H1 (cell line): ENCODE measurements around the gene CNDP1. TPM values are rescaled to one million over a fixed set of nuclear protein-coding genes. Genes with fewer than 3 reads are reported as not detected.

Experiments used
- CTCF ChIA-PET: fragments of 300-600 bp; sonication (Branson Sonifier 250); formaldehyde crosslinking; loops from one replicate; lab custom pipeline; 2021; ENCODE audit not compliant: partially characterized antibody; lab: Charles Lee
- POLR2A ChIA-PET: fragments of 300-600 bp; sonication (Branson Sonifier 250); formaldehyde crosslinking; loops from one replicate; lab custom pipeline; 2021; ENCODE audit warnings: inconsistent platforms; ENCODE audit not compliant: partially characterized antibody; lab: Charles Lee
- DNase-seq, 2 experiments: peaks; one replicate each; pipeline versions ENCODE4 v3.0.0 to v3.0.0-alpha.2; 2010 to 2022; ENCODE audit warnings: low spot score in 2 of 2, low read depth in 1 of 2, mixed read lengths in 1 of 2
- FAIRE-seq: peaks from 2 replicates; lab custom pipeline; 2011; peaks lifted over from hg19 to GRCh38; lab: Jason Lieb, UNC
- H2AFZ ChIP-seq: 2 replicates; pipeline ENCODE4 v1.8.1; 2012; ENCODE audit warnings: low read length, inconsistent platforms
- H2AK5ac ChIP-seq: 2 replicates; pipeline ENCODE4 v1.6.1; 2013; ENCODE audit warnings: low read depth, low read length
- H2BK120ac ChIP-seq: replicated peaks from 2 replicates; pipeline ENCODE3; 2013; ENCODE audit warnings: low read depth, low read length, inconsistent platforms
- H2BK12ac ChIP-seq: 2 replicates; pipeline ENCODE4 v1.6.1; 2013; ENCODE audit warnings: low read depth, low read length
- H2BK15ac ChIP-seq: 2 replicates; pipeline ENCODE4 v1.6.1; 2013; ENCODE audit warnings: low read length
- H2BK20ac ChIP-seq: 2 replicates; pipeline ENCODE4 v1.6.1; 2013; ENCODE audit warnings: low read length
- H2BK5ac ChIP-seq: 2 replicates; pipeline ENCODE4 v1.6.1; 2013; ENCODE audit warnings: low read depth, low read length
- H3K14ac ChIP-seq: 2 replicates; pipeline ENCODE4 v1.6.1; 2013; ENCODE audit warnings: inconsistent platforms; ENCODE audit not compliant: insufficient read length
- H3K18ac ChIP-seq: 2 replicates; pipeline ENCODE4 v1.6.1; 2013; ENCODE audit warnings: low read length; ENCODE audit errors: extremely low read depth
- H3K23ac ChIP-seq: 2 replicates; pipeline ENCODE4 v1.6.1; 2013; ENCODE audit warnings: inconsistent platforms; ENCODE audit not compliant: insufficient read length
- H3K23me2 ChIP-seq: 2 replicates; pipeline ENCODE4 v1.6.1; 2013; ENCODE audit warnings: low read depth, low read length
- H3K27ac ChIP-seq: 2 replicates; pipeline ENCODE4 v1.6.1; 2011; ENCODE audit warnings: low read depth, low read length, inconsistent platforms
- H3K27me3 ChIP-seq, 4 experiments: replicated peaks in 1 of 4; 1 replicate in 1 of 4; 2 replicates in 3 of 4; pipeline versions ENCODE4 v1.6.1 to v1.8.1; 2011 to 2013; ENCODE audit warnings: low read length in 3 of 4, mild to moderate bottlenecking in 3 of 4, inconsistent platforms in 2 of 4, mixed read lengths in 2 of 4, moderate library complexity in 1 of 4; ENCODE audit not compliant: control insufficient read depth in 3 of 4, insufficient read depth in 3 of 4; ENCODE audit errors: extremely low read depth in 1 of 4
- H3K36me3 ChIP-seq, 4 experiments: 2 replicates each; pipeline versions ENCODE4 v1.6.1 to v1.8.1; 2011 to 2013; ENCODE audit warnings: mild to moderate bottlenecking in 4 of 4, low read length in 3 of 4, moderate library complexity in 2 of 4, control low read depth in 1 of 4, inconsistent platforms in 1 of 4; ENCODE audit not compliant: insufficient read depth in 4 of 4, control insufficient read depth in 2 of 4
- H3K4ac ChIP-seq: replicated peaks from 2 replicates; pipeline ENCODE3; 2013; ENCODE audit warnings: low read length, low read depth, mixed read lengths, inconsistent platforms; ENCODE audit not compliant: insufficient read length
- H3K4me1 ChIP-seq, 4 experiments: replicated peaks in 1 of 4; 1 replicate in 1 of 4; 2 replicates in 3 of 4; pipeline versions ENCODE4 v1.6.1 to v1.8.1; 2011 to 2013; ENCODE audit warnings: low read length in 3 of 4, inconsistent platforms in 2 of 4, mixed read lengths in 1 of 4; ENCODE audit not compliant: insufficient read depth in 4 of 4, control insufficient read depth in 3 of 4
- H3K4me2 ChIP-seq, 2 experiments: 2 replicates each; pipeline versions ENCODE4 v1.6.1 to v1.8.1; 2011 to 2013; ENCODE audit warnings: low read depth in 2 of 2, low read length in 2 of 2, control low read depth in 1 of 2, inconsistent platforms in 1 of 2, mild to moderate bottlenecking in 1 of 2; ENCODE audit not compliant: insufficient read depth in 1 of 2
- H3K4me3 ChIP-seq, 4 experiments: fragments of 200-600, 300-600 bp in 1 of 4; sonication (generic), shearing (Covaris generic), sonication (Bioruptor Twin) in 1 of 4; 2 replicates each; pipeline versions ENCODE4 v1.5.1 to v1.8.1; 2011 to 2016; ENCODE audit warnings: low read length in 4 of 4, low read depth in 3 of 4, control low read depth in 2 of 4, inconsistent platforms in 2 of 4, mild to moderate bottlenecking in 2 of 4, mixed read lengths in 1 of 4, moderate library complexity in 1 of 4; ENCODE audit not compliant: insufficient read depth in 2 of 4; ENCODE audit errors: extremely low read depth in 1 of 4
- H3K56ac ChIP-seq: replicated peaks from 2 replicates; pipeline ENCODE3; 2013; ENCODE audit warnings: low read depth, mild to moderate bottlenecking, mixed read lengths, low read length, inconsistent platforms; ENCODE audit not compliant: insufficient read length
- H3K79me1 ChIP-seq: 2 replicates; pipeline ENCODE4 v1.6.1; 2013; ENCODE audit warnings: low read depth, low read length, control low read depth
- H3K79me2 ChIP-seq, 2 experiments: 2 replicates each; pipeline versions ENCODE4 v1.6.1 to v1.8.1; 2012 to 2013; ENCODE audit warnings: low read length in 2 of 2, mild to moderate bottlenecking in 2 of 2, inconsistent platforms in 1 of 2; ENCODE audit not compliant: insufficient read depth in 2 of 2, control insufficient read depth in 1 of 2
- H3K9ac ChIP-seq, 4 experiments: replicated peaks in 1 of 4; 1 replicate in 1 of 4; 2 replicates in 3 of 4; pipeline versions ENCODE4 v1.6.1 to v1.8.1; 2011 to 2013; ENCODE audit warnings: low read depth in 3 of 4, low read length in 3 of 4, control low read depth in 2 of 4, mild to moderate bottlenecking in 2 of 4, moderate library complexity in 2 of 4, inconsistent platforms in 1 of 4; ENCODE audit errors: extremely low read depth in 1 of 4
- H3K9me3 ChIP-seq, 2 experiments: 2 replicates each; pipeline versions ENCODE4 v1.6.1 to v1.8.1; 2012 to 2013; ENCODE audit warnings: mild to moderate bottlenecking in 2 of 2, moderate library complexity in 2 of 2, control low read depth in 1 of 2, inconsistent platforms in 1 of 2, low read depth in 1 of 2, low read length in 1 of 2, mixed read lengths in 1 of 2; ENCODE audit not compliant: insufficient read depth in 2 of 2
- H4K20me1 ChIP-seq, 2 experiments: replicated peaks in 1 of 2; 2 replicates each; pipeline versions ENCODE3 to v1.8.1; 2011 to 2013; ENCODE audit warnings: inconsistent platforms in 2 of 2, low read length in 2 of 2, mild to moderate bottlenecking in 1 of 2; ENCODE audit not compliant: insufficient read depth in 2 of 2, control insufficient read depth in 1 of 2
- H4K5ac ChIP-seq: 2 replicates; pipeline ENCODE4 v1.6.1; 2013; ENCODE audit warnings: low read length, low read depth, mixed read lengths, inconsistent platforms; ENCODE audit not compliant: insufficient read length
- H4K8ac ChIP-seq: 2 replicates; pipeline ENCODE4 v1.8.0; 2013; ENCODE audit warnings: mild to moderate bottlenecking, moderate library complexity, low read length, inconsistent platforms; ENCODE audit not compliant: insufficient read depth; ENCODE audit errors: extremely low read depth
- H4K91ac ChIP-seq: replicated peaks from 2 replicates; pipeline ENCODE3; 2013; ENCODE audit warnings: low read length, mixed read lengths, inconsistent platforms; ENCODE audit not compliant: insufficient read length
- ASH2L ChIP-seq: fragments of 200-600, 300-600 bp; sonication (generic); IDR thresholded peaks from one replicate; pipeline ENCODE4 v1.7.1; 2017; ENCODE audit warnings: low read length
- POU5F1 ChIP-seq: IDR thresholded peaks from 2 replicates; pipeline ENCODE4 v1.6.1; 2011; ENCODE audit warnings: low read depth, mild to moderate bottlenecking, low read length, moderate library complexity
- RAD21 ChIP-seq, 2 experiments: IDR thresholded peaks in 1 of 2; conservative IDR thresholded peaks in 1 of 2; 2 replicates each; pipeline ENCODE4 v1.6.1; 2011; ENCODE audit warnings: low read depth in 2 of 2, low read length in 2 of 2, improper control_type of control experiment in 1 of 2, inconsistent platforms in 1 of 2, mild to moderate bottlenecking in 1 of 2, moderate library complexity in 1 of 2
- SRF ChIP-seq: IDR thresholded peaks from 2 replicates; pipeline ENCODE4 v1.6.1; 2011; ENCODE audit warnings: mild to moderate bottlenecking, low read depth, low read length, moderate library complexity
- TAF1 ChIP-seq: IDR thresholded peaks from 2 replicates; pipeline ENCODE4 v1.6.1; 2011; ENCODE audit warnings: mild to moderate bottlenecking, low read depth, low read length
- TAF7 ChIP-seq: optimal IDR thresholded peaks from 2 replicates; pipeline ENCODE3; 2011; ENCODE audit warnings: low read depth, mild to moderate bottlenecking, inconsistent platforms, low read length, moderate library complexity, borderline replicate concordance
- WGBS, 2 experiments: shearing (Covaris generic) in 1 of 2; methylation state at CpG; one replicate each; pipeline versions ENCODE4 v1.1.6 to v1.1.7; 2013 to 2015; ENCODE audit warnings: low lambda C conversion rate in 2 of 2, mixed read lengths in 2 of 2, inconsistent platforms in 1 of 2, low coverage in 1 of 2, missing lambda C conversion rate in 1 of 2; ENCODE audit not compliant: insufficient replicate concordance in 2 of 2, insufficient coverage in 1 of 2, insufficient read length in 1 of 2; ENCODE audit errors: extremely low coverage in 1 of 2, missing lambda C conversion rate in 1 of 2; 5-methylcytosine and 5-hydroxymethylcytosine counted together
- polyA plus RNA-seq, 7 experiments: library from polyadenylated mRNA; depleted of rRNA in 3 of 7; stranded (reverse) in 5 of 7; unstranded in 2 of 7; fragments of >200 nt in 5 of 7; fragments of 200-250 nt in 2 of 7; gene quantifications; 1 replicate in 5 of 7; 2 replicates in 1 of 7; 4 replicates in 1 of 7; pipeline versions ENCODE4 v1.2.1 to v1.2.3, GENCODE V29; 2011 to 2013; ENCODE audit warnings: missing spikeins in 2 of 7, mixed read lengths in 2 of 7
- total RNA-seq: library from RNA; stranded (reverse); fragmentation: NEBNext Ultra II Directional; extraction: Animal tissue kit (Norgen Biotek cat#: 25700); gene quantifications from 2 replicates; pipeline ENCODE4 v1.2.1, GENCODE V29; 2021
- TF ChIP-seq, protein P1 (sequence below), 3 experiments: IDR thresholded peaks; 1 replicate in 2 of 3; 2 replicates in 1 of 3; pipeline versions ENCODE4 v1.5.1 to v1.6.1; 2011; ENCODE audit warnings: low read length in 3 of 3, mild to moderate bottlenecking in 3 of 3, inconsistent platforms in 2 of 3, low read depth in 1 of 3, moderate library complexity in 1 of 3; ENCODE audit not compliant: insufficient read depth in 1 of 3; ENCODE audit errors: control extremely low read depth in 1 of 3

The CNDP1 gene
- total and polyA plus RNA-seq, 2 of the 8 experiments (the other 6 are each of a cell fraction or from before 2014, with no cell fraction given) = 0.09 TPM; not detected in 1

DNA sequence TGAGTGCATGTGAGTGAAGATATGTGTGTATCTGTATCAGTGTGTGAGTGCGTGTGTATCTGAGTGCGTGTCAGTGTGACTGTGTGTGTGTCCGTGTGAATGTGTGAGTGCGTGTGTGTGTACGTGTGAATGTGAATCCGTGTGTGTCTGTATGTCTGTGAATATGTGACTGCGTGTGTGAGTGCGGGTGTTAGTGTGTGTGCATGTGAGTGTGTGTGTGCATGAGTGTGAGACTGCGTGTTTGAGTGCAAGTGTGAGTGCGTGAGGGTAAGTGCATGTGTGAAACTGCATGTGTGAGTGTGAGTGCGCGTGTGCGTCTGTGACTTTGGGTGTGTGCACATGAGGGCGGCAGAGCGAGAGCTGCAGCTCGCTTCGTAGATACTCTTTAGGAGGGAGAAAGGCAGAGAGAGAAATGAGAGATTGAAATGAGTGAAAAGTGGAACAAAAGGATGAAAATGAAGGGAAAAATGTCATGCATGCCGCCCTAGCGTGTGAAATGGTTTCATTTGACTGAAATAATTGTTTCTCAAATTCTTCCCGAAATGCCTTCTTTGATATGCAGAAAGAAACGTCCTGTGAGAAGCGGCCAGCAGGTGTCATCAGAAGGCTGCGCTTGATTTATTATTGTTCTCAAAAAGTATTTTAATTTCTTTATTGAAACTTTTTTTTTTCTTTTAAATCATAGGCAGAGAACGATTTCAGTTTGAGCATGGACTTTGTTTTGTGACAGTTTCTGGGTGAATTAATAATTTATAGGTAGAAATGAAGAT lies 88.9 kb downstream of the CNDP1 start:
- Histone ChIP-seq H3K4me2 (peak overlapping the region; percentile 60 to 62), H3K36me3 (no peaks in the 10 kb centered on the region; a peak in 1 of 8 replicates), H3K9me3 (no peaks in the 10 kb centered on the region), H3K79me1 (peaks cover 5% of the 10 kb centered on the region; the same call in 1 of the 2 replicates), H3K23ac (no peak overlapping the region), H3K23me2 (peaks cover 6% of the 10 kb centered on the region; the same call in 1 of the 2 replicates), H3K4me1 (peaks cover 4 to 13% (median 11%) of the 10 kb centered on the region in 4 experiments), H3K4ac (peak overlapping the region; percentile 88), H2BK5ac (peak overlapping the region; percentile 91), H2BK120ac (peak overlapping the region; percentile 29), H2BK20ac (peak overlapping the region; percentile 63; the same call in 1 of the 2 replicates), H3K27ac (no peak overlapping the region; the same call in 1 of the 2 replicates), H4K5ac (peak overlapping the region; percentile 23), H2AK5ac (peak overlapping the region; percentile 100), H3K14ac (no peak overlapping the region), H3K79me2 (peaks cover 0 to 6% of the 10 kb centered on the region in 2 experiments; a peak in 1 of 4 replicates), H4K20me1 (peaks cover 0 to 6% of the 10 kb centered on the region in 2 experiments), H2AFZ (peak overlapping the region; percentile 69; the same call in 1 of the 2 replicates), H3K27me3 (no peaks in the 10 kb centered on the region), H3K56ac (no peak overlapping the region), H3K18ac (peak overlapping the region; percentile 96), H2BK15ac (peak overlapping the region; percentile 93), H3K4me3 (0 out of 8 replicates have a peak overlapping the region, but pooled peaks of 1 of the 4 experiments have one; percentile 25), H3K9ac (peak overlapping the region in 1 of 4 experiments; percentile 34; a peak in 2 of 7 replicates), H2BK12ac (peak overlapping the region; percentile 99), H4K91ac (peak overlapping the region; percentile 92), H4K8ac (no peak overlapping the region)
- DNase-seq (no peak), FAIRE-seq (no peak)
- 65% methylated on average over 24 of the region's 24 CpGs; no CpG with 5 or more reads in 1 of the 2 experiments for WGBS, 2 experiments
- TF ChIP-seq SRF (no peak), RAD21 (IDR thresholded peaks at IDR 0.05 in 1 of 2, conservative IDR thresholded peaks at IDR 0.05 in 1 of 2; ENCODE audit: low read depth in 2 of 2, low read length in 2 of 2) (peak; percentile 46 to 58), TAF7 (no peak), TAF1 (no peak), POU5F1 (0 out of 2 replicates have a peak, but pooled peaks have one; percentile 15), ASH2L (peak; percentile 55)
- TF ChIP-seq, protein P1, sequence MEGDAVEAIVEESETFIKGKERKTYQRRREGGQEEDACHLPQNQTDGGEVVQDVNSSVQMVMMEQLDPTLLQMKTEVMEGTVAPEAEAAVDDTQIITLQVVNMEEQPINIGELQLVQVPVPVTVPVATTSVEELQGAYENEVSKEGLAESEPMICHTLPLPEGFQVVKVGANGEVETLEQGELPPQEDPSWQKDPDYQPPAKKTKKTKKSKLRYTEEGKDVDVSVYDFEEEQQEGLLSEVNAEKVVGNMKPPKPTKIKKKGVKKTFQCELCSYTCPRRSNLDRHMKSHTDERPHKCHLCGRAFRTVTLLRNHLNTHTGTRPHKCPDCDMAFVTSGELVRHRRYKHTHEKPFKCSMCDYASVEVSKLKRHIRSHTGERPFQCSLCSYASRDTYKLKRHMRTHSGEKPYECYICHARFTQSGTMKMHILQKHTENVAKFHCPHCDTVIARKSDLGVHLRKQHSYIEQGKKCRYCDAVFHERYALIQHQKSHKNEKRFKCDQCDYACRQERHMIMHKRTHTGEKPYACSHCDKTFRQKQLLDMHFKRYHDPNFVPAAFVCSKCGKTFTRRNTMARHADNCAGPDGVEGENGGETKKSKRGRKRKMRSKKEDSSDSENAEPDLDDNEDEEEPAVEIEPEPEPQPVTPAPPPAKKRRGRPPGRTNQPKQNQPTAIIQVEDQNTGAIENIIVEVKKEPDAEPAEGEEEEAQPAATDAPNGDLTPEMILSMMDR (IDR thresholded peaks at IDR 0.05; ENCODE audit: control extremely low read depth in 1 of 3, insufficient read depth in 1 of 3, low read depth in 1 of 3, low read length in 3 of 3) = peak in 1 of 3 experiments; percentile 39; a peak in 2 of 4 replicates
- CTCF ChIA-PET = interaction anchor here (0.8 to 2.2 kb wide), 7 partner anchors 8 to 546 kb away, joined by 3 to 11 read pairs (median 4); no protein-coding TSS in a partner anchor
- POLR2A ChIA-PET = no interaction called here
